IPS-11a (cell line): ENCODE measurements around the gene DDO.

Experiments used
- H3K4me3 ChIP-seq: one replicate; pipeline ENCODE4 v1.5.1; 2013; ENCODE audit warnings: low read depth, low read length, control low read depth

Gene DDO

DNA sequence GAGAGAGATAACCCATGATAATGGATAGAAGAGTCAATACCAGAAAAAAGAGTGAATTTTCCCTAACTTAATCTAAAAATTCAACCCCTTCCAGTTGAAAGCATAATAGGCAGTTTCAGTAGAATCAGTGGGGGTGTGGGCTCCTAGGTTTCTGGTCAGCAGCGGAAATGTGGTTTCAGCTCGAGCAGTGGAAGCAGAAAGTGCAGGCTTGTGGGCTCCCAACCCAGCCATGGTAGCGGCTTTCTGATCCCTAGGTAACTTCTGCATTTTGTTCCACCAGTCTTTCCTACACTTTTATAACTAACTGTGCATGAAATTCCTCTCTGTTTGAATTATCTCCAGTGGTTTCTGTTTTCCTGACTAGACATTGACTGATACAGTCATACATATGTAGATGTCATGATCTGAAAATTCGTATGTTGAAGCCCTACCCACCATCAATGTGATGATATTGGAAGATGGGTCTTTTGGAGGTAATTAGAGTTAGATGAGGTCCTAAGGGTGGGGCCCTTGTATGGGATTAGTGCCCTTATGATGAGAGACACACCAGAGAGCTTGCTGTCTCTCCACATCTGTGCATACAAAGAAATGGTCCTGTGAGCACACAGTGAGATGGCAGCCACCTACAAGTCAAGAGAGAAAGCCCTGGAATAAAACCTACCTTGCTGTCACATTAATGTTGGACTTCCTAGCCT, 6.5 kb upstream of the DDO start:
- H3K4me3 ChIP-seq: no peak overlapping the region

DNA sequence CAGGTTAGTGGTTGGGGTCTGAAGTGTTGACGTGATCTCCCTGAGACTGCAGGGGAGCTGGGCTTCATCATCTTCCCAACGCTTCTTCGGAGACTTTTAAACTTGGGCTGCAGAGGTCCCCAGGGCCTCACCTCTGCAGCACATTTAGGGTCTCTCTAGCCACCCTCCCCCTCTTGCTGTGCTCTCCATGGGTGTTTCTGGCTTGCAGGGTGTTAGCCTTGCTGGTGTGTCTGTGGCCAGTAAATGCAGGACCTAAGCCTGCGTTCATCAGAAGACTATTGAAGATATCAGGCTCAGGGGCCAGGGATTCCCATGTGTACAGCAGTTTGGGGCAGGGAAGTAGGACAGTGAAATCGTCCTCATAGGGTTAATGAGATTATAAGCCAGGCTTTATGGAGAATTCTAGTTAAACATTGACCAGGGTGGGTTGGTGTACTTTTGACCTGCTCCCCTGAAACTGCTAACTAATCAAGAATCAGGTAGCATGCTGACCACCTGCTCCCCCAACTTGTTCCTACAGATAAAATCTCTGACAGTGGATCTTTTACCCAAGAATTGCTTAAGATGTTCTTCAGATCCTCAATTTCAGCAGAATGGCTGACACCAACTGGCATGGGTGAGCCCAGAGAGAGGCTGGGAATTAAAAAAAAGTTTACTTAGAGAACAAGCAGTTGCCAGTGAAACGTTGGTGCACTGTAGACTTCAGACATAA, 3.8 kb upstream of the DDO start:
- H3K4me3 ChIP-seq: no peak overlapping the region

DNA sequence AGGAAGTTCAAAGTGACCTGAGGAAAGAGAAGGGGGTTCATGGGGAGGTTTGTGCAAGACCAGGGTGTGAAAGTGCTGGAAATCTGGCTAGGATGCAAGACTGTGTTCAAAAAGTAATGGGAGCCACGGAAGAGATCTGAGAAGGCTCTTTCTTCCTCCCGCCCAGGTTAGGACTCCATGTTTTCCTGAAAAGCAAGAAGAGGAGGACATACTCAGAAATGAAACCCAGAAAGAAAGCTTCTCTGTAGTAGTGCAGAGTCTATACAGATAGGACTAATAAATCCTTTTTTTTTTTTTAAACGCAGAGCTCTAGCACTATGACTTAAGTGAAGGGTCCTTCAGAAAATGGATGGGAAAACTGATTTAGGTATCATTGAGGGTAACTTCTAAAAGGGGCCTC, 3.2 kb upstream of the DDO start:
- no peak overlapping the region for H3K4me3 ChIP-seq

DNA sequence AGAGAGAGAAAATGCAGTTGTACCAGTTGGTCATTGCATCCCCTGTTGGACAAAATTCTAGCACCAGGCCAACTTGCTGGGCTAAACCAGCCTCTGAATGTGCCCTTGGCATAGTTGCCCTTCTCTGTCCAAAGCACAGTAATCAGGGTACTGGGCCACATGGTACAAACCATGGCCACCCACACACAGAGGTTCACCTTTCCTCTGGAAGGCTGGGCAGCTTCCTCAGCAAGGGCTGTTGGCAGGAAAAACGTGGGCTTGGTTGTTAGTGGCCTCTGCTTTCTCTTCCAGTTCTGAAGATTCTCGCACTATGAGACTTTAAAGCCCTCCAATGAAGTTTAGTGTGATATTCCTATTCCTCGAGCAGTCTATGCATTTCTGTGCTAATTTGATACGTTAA, 706 bp downstream of the DDO start:
- no peak overlapping the region for H3K4me3 ChIP-seq

DNA sequence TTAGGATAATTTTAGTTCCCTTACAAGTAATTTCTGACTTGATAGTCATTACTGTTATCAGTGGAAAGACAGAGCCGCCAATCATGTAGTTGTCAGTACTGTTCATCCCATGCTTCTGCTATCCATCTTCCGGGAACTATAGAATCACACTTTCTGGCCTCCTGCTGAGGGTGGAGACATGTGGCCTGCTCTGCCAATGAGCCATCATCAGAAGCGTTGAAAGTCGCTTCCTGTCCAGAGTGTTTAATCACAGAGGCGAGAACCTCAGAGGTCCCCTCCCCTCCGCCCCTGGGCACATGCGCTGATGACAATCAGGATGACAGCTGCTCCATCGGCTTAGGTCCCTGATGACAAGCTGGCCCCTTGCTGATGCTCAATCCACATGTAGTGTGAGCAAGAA, 3.0 kb downstream of the DDO start:
- H3K4me3 ChIP-seq: no peak overlapping the region

DNA sequence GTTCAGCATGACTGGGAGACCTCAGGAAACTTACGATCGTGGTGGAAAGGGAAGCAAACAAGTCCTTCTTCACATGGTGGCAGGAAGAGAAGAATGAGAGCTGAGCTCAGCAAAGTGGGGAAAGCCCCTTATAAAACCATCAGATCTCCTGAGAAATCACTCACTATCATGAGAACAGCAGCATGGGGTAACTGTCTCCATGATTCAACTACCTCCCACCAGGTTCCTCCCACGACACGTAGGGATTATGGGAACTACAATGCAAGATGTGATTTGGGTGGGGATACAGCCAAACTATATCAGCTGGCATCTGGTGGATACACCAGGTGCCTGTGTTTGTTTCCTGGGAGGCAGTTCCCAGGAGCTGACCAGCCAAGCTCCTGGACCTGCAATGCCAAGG, 4.9 kb downstream of the DDO start:
- H3K4me3 ChIP-seq: no peak overlapping the region

DNA sequence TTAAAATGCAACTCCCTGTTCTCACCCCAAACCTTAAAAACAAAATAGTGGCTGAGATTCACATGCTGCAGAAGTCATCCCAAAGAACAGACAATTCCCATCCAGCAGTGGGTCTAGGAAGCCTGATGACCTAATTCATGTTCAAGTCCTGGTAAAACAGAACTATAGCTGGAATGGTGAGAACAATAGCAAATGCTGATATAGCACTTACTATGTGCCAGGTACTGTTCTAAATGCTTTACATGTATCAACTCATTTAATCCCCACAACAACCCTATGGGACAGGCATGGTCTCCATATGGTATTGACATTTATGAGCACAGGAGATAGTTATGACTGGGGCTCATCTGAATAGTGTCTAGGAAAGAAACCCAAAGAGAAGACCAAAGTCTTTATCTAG, 5.6 kb downstream of the DDO start:
- no peak overlapping the region for H3K4me3 ChIP-seq

DNA sequence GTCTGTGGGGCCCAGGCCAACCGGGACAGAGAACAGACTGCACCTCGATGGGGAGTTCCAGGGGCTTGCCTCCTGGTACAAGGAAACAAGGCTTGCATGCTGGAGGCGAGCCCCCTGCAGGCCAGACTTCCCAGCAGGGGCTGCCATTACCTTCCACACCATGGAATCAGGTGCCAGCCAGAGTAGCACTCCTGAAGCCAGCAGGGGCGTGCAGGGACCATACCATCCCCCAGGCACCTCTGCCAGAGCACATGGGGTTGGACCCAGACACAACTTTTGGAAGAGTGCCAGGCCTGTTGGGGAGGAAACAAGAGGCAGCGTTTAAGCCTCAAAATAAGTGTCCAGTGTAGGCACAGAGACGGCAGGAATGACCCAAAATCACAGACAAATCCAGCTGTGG, 6.5 kb downstream of the DDO start:
- no peak overlapping the region for H3K4me3 ChIP-seq

DNA sequence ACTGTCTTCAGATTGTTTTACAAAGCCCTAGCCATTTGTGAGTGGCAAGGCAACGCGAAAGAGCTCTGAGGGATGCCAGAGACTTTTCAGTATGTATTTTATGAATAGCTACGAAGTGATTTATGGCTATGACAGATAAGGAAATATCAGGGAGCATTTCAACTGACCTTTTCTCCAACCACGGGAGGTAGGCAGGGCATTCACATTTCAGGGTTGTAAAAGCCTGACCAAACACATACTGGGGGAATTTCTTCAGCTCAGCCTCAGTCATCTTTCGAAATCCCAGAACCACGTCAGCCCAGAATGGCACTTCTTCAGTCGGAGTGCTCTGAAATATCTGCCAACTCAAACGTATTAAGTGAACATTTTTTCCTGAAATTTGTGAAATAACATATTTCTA, 10.8 kb downstream of the DDO start:
- no peak overlapping the region for H3K4me3 ChIP-seq

DNA sequence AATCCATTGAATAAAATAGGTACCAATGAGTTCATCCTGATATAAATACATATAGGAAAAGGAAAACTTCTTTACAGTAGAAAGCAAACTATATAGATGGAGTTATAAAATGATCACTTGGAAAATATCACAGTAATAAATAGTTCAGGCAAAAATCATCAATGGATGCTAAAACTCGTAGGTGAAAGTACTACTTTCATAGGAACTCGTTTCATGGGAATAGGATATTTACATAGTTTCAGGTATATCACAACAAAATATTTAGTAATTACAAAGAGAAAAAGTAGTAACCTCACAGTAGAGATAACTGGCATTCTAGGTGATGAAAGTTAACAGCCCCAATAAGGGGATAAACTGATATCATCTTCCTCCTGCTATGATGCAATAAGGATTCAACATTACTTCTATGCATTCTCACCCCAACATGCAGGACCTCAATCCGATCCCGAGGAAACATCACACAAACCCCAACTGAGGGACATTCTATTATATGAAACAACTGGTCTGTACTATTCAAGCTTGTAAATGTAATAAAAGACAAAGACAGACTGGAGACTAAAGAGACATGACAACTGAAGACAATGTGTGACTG, 13.7 kb downstream of the DDO start:
- H3K4me3 ChIP-seq: no peak overlapping the region

DNA sequence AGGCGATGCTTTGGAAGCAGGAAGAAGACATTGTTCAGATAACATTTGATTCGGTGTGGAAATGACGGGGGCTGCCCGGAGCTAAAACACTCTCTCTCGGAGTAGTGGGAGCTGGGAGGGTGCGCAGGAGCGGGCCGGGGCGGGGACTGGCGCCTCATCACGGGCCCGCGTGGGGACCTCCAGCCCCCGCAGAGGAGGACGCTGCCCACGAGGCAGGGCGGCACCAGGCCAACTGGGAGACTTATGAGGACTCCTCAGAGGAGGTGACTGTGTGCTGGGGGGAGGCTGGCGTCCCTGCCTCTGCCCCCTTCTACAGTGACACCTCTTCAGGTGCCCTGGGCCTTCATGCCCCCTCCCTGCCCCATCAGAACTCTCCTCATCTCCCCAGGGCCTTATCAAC, 15.2 kb downstream of the DDO start:
- no peak overlapping the region for H3K4me3 ChIP-seq

DNA sequence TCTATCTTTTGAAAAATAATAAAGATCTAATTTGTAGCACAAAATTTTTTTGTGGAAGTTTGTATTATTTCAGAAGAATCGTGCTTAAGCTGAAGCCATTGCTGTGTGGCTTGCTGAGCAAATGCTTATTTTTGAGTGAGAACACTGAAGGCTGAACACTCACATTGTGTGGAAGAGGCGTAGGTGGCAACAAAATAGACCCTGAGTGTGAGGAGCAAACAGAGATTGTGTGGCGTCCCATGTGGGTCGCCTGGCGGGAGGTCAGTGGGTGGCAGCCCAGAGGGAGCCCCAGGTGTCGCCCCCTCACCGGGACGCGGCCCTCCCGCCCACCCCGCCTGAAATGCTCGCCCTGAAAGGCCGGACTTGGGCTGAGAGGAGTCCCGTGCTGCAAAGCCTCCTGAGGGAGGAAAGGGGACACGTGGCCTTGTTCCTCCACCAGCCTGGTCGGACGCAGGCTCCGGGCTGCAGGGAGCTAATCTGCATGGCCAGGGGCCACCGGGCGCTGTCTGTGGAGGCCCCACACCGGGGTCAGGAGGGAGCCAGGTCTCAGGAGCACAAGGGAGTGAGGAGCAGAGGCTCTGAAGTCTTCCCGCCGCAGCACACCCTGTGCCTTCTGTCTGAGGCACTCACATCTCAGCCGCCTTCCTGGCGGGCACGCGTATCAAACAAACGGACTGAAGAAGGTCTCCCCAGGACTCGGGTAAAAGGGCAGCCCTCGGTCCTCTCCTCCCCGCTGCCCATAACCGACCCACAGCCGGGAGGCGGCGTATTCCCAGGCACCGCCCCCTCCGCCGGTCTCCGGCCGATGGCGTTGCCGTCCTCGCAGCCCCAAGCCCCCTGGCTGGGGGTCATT, 15.9 kb downstream of the DDO start:
- H3K4me3 ChIP-seq: no peak overlapping the region

DNA sequence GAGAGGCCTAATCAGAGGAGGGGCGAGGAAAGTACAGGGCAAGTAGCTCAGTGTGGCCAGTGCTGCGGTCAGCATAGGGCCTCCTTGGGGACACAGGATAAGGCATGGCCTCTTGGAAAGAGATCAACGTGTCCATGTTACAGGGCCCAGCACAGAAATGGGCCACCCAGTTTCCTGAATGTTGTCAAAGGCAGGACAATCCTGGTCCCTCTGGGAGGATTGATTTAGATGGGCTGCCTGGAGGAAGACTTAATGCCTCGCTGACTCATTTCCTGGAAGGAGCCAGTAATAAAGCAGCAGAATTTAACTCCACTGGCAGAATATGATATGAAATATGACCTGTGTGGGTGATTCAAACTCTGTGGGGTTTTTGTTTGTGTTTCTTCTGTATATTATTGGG, 16.6 kb downstream of the DDO start:
- H3K4me3 ChIP-seq: no peak overlapping the region

DNA sequence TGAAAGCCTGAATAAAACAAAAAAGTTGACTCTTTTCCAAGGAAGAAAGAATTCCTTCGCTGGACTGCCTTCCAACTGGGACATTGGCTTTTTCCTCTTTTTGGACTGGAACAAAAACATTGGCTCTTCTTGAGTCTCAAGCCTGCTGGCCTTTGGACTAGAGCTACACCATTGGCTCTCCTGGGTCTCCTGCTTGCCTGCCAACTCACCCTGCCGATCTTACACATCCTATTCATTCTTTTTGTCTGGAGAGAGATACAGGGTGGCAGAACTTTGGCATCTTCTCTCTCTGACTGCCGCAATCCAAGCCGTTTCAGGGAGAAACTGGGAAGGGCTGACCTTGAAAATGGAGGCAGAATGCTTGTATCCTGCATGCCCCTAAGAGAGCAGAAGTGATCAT, 20.2 kb downstream of the DDO start:
- H3K4me3 ChIP-seq: no peak overlapping the region

DNA sequence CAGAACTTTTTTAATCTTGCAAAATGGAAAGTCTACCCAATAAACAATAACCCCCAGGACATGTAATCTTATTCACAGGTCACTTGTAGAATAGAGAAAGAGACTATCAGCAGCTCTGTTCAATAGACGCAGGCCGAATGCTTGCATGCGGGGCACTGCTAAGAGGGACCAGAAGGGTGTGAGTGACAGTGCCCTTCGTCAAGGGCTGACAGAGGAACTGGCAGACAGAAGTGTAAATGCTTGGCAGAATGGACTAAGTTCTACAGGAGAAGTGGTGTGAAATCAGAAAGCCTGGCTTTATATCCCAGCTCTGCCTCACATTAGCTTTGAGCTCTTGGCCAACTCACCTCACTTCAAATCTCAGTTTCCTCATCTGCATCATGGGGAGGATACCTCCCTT, 21.0 kb downstream of the DDO start:
- no peak overlapping the region for H3K4me3 ChIP-seq

DNA sequence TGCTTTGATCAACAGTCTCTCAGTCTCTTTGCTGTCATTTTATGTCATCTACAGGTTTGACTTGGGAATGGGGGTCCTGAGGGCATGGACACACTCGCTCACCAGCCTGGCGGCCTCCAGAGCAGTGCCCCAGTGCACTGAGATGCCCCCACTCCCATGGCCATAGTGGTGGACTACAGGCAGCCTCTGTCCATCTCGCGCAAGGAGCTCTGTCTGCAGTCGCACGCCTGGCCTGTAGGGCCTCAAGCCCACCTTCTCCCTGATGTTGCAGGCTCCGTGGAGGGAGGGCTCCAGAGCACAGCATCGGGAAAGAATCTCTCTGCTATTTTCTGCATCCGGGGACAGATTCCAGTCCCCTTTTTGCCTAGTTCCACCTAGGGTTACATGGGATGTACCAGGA, 22.6 kb downstream of the DDO start:
- no peak overlapping the region for H3K4me3 ChIP-seq

DNA sequence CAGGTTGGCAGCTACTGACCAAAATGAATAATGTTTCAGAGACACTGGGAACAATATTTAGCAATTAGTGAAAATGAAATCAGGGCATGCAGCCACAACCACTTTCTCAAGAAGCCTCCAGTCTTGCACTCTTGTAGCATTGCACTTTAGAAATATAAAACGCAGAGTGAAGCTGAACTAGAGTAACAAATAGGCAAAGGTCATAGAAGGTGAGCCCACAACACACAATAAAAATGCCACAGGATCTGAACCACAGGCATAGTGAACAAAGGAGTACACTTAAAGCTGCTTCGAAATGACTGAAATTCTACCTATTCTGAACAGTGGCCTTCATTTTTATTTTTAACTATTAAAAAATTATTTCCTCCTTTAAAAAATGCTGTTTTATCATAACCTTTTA, 25.0 kb downstream of the DDO start:
- no peak overlapping the region for H3K4me3 ChIP-seq

DNA sequence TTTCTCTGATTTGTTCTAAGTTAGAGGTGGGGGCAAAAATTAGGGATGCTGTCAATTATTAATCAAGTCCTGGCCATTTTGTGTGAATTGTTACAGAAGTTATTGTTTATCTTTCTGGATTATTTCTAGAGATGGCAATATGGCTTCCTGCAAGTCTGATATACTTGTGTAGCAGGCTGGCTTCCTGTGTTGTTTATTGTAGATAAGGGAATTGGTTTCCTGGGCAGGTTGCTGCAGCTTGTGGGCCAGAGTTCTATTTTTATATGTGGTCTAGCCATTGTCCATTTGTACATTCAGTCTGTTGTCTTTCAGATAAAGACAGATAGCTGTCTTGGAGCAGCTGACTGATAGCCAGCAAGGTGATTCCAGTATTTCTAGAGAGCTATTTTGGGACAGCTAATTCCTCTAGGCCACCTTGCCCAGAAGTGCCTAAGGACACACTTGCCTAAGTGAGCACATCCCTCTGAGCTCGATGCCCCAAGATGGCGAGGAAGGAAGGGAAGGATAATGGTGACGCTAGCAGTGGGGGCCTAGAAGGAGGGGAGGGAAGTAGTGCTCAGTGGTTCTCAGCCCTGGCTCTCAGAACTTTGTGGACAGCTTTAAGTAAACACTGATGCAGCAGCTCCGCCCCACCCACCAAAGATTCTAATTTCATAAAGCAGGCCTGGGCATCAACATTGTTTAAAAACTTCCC, 25.5 kb downstream of the DDO start:
- H3K4me3 ChIP-seq: no peak overlapping the region

DNA sequence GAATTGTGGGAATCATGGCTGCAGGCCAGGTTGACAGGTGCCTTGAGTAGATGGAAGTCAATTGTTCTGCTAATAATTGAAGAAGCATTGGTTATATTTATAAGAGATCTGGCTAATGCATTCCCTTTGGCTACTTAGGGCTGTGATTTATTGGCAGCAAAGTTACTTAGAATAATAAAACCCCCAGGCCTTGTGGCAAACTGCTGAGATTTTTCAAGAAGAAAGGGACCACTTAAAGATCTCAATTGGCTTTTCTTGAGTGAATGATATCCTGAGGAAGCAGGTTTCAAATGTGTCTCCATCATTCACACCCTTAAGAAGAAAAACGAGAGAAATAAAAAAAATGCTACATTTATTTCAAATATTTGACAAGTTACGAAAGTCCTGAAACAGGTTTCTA, 27.4 kb downstream of the DDO start:
- no peak overlapping the region for H3K4me3 ChIP-seq

DNA sequence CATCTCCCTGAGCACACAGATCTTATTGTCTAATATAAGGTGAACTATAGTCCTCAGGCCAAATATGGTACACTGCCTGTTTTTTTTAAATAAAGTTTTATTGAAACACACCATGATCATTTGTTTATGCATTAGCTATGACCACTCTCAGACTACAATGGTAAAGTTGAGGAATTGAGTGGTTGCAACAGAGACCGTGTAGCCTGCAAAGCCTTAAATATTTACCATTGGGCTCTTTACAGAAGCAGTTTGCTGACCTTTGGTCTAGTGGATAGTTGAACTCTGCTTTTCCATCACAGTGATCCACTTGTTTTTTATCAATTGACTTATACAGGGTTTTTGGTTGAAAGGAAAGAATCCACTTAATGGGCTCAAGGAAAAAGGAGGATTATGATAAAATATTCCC, 29.9 kb downstream of the DDO start:
- no peak overlapping the region for H3K4me3 ChIP-seq

DNA sequence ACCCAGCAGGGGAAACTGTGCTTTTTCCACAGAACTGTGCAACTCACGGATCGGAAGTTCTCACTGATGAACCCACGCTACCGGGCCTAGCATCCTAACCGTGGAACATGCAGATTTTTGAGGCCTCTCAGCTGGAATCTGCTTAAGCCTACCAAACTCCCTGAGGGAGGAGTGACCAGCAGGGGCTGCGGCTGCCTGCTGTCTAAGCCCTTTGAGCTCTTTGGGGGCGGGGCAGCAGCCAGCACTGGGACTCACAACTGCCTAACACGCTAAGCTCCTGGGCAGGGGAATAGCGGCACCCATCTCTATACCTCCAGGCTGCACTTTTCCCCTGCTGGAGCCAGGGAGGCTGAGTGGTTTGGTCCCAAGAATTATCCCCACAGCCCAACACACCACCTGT, 36.8 kb downstream of the DDO start:
- no peak overlapping the region for H3K4me3 ChIP-seq
